ENCODE results near the gene TEX48.

DNA sequence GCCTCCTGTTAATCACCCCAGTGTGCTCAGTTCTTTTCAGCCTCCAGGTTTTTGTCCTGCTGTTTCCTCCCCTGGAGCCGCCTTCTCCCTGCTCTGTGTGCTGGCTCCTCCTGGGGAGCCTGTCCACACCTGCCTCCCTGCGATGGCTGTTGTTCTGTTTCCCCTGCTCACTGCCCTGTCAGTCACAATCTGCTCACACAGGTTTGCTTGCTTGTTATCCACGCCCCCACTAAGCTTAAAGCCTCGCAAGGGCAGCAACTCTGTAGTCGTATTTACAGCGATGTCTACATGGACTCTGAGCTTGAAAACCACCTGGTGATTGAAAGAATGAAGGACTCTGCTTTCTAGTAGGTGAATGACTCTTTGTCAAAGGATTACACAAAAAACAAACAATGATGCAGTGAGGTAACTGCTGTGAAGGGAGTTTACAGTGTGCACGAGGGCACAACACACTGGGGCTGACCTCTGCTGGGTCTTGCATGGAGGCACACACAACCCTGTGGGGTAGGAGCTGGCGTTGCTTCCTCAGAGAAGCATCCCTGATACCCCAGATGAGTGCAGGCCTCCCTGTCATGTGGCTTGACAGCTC lies 39.6 kb upstream of the TEX48 start:
- TF ChIP-seq POLR2AphosphoS5 (IDR thresholded peaks at IDR 0.05; ENCODE audit: low read depth, low read length) (no peak), TAF1 (IDR thresholded peaks at IDR 0.05; ENCODE audit: borderline replicate concordance, insufficient read depth, low read length) (no peak), SIN3A (IDR thresholded peaks at IDR 0.05; ENCODE audit: borderline replicate concordance, insufficient read depth, low read length) (no peak)
- TF ChIP-seq, protein P1, sequence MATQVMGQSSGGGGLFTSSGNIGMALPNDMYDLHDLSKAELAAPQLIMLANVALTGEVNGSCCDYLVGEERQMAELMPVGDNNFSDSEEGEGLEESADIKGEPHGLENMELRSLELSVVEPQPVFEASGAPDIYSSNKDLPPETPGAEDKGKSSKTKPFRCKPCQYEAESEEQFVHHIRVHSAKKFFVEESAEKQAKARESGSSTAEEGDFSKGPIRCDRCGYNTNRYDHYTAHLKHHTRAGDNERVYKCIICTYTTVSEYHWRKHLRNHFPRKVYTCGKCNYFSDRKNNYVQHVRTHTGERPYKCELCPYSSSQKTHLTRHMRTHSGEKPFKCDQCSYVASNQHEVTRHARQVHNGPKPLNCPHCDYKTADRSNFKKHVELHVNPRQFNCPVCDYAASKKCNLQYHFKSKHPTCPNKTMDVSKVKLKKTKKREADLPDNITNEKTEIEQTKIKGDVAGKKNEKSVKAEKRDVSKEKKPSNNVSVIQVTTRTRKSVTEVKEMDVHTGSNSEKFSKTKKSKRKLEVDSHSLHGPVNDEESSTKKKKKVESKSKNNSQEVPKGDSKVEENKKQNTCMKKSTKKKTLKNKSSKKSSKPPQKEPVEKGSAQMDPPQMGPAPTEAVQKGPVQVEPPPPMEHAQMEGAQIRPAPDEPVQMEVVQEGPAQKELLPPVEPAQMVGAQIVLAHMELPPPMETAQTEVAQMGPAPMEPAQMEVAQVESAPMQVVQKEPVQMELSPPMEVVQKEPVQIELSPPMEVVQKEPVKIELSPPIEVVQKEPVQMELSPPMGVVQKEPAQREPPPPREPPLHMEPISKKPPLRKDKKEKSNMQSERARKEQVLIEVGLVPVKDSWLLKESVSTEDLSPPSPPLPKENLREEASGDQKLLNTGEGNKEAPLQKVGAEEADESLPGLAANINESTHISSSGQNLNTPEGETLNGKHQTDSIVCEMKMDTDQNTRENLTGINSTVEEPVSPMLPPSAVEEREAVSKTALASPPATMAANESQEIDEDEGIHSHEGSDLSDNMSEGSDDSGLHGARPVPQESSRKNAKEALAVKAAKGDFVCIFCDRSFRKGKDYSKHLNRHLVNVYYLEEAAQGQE (IDR thresholded peaks at IDR 0.05; ENCODE audit: insufficient read depth in 1 of 2, low read depth in 2 of 2, low read length in 2 of 2) = no peak

Measured in PFSK-1 (cell line).